GM12878 (cell line): ENCODE results near the gene FOXI1. TPM values are rescaled to one million over a fixed set of nuclear protein-coding genes. Genes with fewer than 3 reads are reported as not detected.

ENCODE experiments used
- BHLHE40 ChIP-seq, 2 experiments: fragments of 450-650 bp in 1 of 2; IDR thresholded peaks; 2 replicates each; pipeline ENCODE4 v1.6.1; 2011 to 2017; ENCODE audit warnings: low read depth in 2 of 2, borderline replicate concordance in 1 of 2, improper control_type of control experiment in 1 of 2, low read length in 1 of 2, mild to moderate bottlenecking in 1 of 2
- NR2F1 ChIP-seq: fragments of 450-650 bp; conservative IDR thresholded peaks from 2 replicates; pipeline ENCODE4 v1.6.1; 2017; ENCODE audit warnings: mild to moderate bottlenecking
- SIN3A ChIP-seq: IDR thresholded peaks from 2 replicates; pipeline ENCODE4 v1.6.1; 2012; ENCODE audit warnings: low read depth, low read length, improper control_type of control experiment
- USF1 ChIP-seq: IDR thresholded peaks from 2 replicates; pipeline ENCODE4 v1.6.1; 2011; ENCODE audit warnings: borderline replicate concordance, low read depth, mild to moderate bottlenecking, moderate library complexity, mixed read lengths, low read length; ENCODE audit not compliant: insufficient read depth; ENCODE audit errors: extremely low read length
- ZNF687 ChIP-seq: fragments of 450-650 bp; IDR thresholded peaks from 2 replicates; pipeline ENCODE4 v1.6.1; 2017; ENCODE audit warnings: mild to moderate bottlenecking, moderate library complexity
- polyA plus RNA-seq, 11 experiments: library from polyadenylated mRNA; depleted of rRNA in 4 of 11; unstranded in 6 of 11; stranded (reverse) in 5 of 11; fragments of >200 nt; fragmentation: Nextera tagmentation in 4 of 11; fragmentation: Illumina TruSeq in 1 of 11; extraction: Ambion mirVana in 4 of 11; extraction: Trizol in 1 of 11; gene quantifications; 1 replicate in 1 of 11; 2 replicates in 10 of 11; pipeline versions ENCODE4 v1.2.1 to v1.2.3, GENCODE V29; 2011 to 2016; ENCODE audit warnings: inconsistent platforms in 2 of 11, missing spikeins in 2 of 11, low read depth in 1 of 11
- total RNA-seq, 4 experiments: library from RNA; depleted of rRNA in 3 of 4; stranded (reverse); fragments of >200 nt in 3 of 4; fragmentation: Illumina TruSeq in 1 of 4; extraction: Trizol in 1 of 4; gene quantifications; 2 replicates each; pipeline versions ENCODE4 v1.2.1 to v1.2.3, GENCODE V29; 2013 to 2021
- TF ChIP-seq, protein P1 (sequence below): fragments of 450-650 bp; formaldehyde crosslinking; IDR thresholded peaks from 2 replicates; pipeline ENCODE4 v1.4.0; 2020; ENCODE audit warnings: mild to moderate bottlenecking, moderate library complexity

FOXI1 gene
- total and polyA plus RNA-seq, 10 of the 15 experiments (the other 5 are each of a cell fraction or from before 2014, with no cell fraction given): not detected

DNA sequence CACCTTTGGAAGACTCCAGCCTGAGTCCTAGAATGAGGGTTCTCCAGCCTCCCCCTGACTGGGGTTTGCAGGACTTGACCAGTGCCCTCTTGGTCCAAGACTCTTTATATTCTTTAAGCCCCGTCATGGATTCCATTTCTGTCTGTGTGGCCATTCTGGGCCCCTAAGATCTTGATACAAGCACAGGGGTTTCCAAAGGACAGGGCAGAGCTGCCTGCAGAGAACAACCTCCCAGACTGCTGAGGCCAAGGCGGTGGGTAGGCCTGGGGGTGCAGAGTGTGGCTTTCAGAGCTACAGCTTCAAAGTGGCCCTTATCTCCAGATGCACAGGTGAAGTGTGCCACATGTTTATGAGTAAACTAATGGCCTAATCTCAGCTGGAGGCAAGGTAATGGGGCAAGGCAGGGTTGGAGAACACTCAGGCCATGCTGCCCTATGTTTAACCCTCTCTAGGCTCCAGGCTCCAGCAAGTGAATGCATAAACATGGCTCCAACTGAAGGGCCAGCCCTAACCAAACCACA lies 32.1 kb downstream of the FOXI1 start (continued):
- TF ChIP-seq, protein P1, sequence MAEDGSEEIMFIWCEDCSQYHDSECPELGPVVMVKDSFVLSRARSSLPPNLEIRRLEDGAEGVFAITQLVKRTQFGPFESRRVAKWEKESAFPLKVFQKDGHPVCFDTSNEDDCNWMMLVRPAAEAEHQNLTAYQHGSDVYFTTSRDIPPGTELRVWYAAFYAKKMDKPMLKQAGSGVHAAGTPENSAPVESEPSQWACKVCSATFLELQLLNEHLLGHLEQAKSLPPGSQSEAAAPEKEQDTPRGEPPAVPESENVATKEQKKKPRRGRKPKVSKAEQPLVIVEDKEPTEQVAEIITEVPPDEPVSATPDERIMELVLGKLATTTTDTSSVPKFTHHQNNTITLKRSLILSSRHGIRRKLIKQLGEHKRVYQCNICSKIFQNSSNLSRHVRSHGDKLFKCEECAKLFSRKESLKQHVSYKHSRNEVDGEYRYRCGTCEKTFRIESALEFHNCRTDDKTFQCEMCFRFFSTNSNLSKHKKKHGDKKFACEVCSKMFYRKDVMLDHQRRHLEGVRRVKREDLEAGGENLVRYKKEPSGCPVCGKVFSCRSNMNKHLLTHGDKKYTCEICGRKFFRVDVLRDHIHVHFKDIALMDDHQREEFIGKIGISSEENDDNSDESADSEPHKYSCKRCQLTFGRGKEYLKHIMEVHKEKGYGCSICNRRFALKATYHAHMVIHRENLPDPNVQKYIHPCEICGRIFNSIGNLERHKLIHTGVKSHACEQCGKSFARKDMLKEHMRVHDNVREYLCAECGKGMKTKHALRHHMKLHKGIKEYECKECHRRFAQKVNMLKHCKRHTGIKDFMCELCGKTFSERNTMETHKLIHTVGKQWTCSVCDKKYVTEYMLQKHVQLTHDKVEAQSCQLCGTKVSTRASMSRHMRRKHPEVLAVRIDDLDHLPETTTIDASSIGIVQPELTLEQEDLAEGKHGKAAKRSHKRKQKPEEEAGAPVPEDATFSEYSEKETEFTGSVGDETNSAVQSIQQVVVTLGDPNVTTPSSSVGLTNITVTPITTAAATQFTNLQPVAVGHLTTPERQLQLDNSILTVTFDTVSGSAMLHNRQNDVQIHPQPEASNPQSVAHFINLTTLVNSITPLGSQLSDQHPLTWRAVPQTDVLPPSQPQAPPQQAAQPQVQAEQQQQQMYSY (CRISPR knock-in tag): no peak
- TF ChIP-seq NR2F1 (no peak), ZNF687 (no peak), BHLHE40 (IDR thresholded peaks at IDR 0.05; ENCODE audit: borderline replicate concordance in 1 of 2, low read depth in 2 of 2, low read length in 1 of 2) (no peak), USF1 (no peak), SIN3A (no peak)
